H1 (cell line): ENCODE results near the gene CD300LF. TPM values are rescaled to one million over a fixed set of nuclear protein-coding genes. Genes with fewer than 3 reads are reported as not detected.

Experiments used
- ASH2L ChIP-seq: fragments of 200-600, 300-600 bp; sonication (generic); IDR thresholded peaks from one replicate; pipeline ENCODE4 v1.7.1; 2017; ENCODE audit warnings: low read length
- ATF2 ChIP-seq: IDR thresholded peaks from 2 replicates; pipeline ENCODE4 v1.6.1; 2012; ENCODE audit warnings: low read length, inconsistent platforms
- CTBP2 ChIP-seq: IDR thresholded peaks from 2 replicates; pipeline ENCODE4 v1.7.0; 2011; ENCODE audit warnings: borderline replicate concordance, mild to moderate bottlenecking, moderate library complexity, mixed read lengths, low read length; ENCODE audit not compliant: insufficient read depth, insufficient read length
- GABPA ChIP-seq: IDR thresholded peaks from 2 replicates; pipeline ENCODE4 v1.6.1; 2011; ENCODE audit warnings: mild to moderate bottlenecking, low read length, moderate library complexity, borderline replicate concordance; ENCODE audit not compliant: insufficient read depth
- KDM4A ChIP-seq: IDR thresholded peaks from one replicate; pipeline ENCODE4 v1.7.1; 2012; ENCODE audit warnings: low read depth, mild to moderate bottlenecking, moderate library complexity, low read length, inconsistent platforms; ENCODE audit not compliant: severe bottlenecking
- ZNF274 ChIP-seq: IDR thresholded peaks from 2 replicates; pipeline ENCODE4 v1.7.0; 2012; ENCODE audit warnings: low read length, borderline replicate concordance; ENCODE audit errors: extremely low read depth
- polyA plus RNA-seq, 7 experiments: library from polyadenylated mRNA; depleted of rRNA in 3 of 7; stranded (reverse) in 5 of 7; unstranded in 2 of 7; fragments of >200 nt in 5 of 7; fragments of 200-250 nt in 2 of 7; gene quantifications; 1 replicate in 5 of 7; 2 replicates in 1 of 7; 4 replicates in 1 of 7; pipeline versions ENCODE4 v1.2.1 to v1.2.3, GENCODE V29; 2011 to 2013; ENCODE audit warnings: missing spikeins in 2 of 7, mixed read lengths in 2 of 7
- total RNA-seq: library from RNA; stranded (reverse); fragmentation: NEBNext Ultra II Directional; extraction: Animal tissue kit (Norgen Biotek cat#: 25700); gene quantifications from 2 replicates; pipeline ENCODE4 v1.2.1, GENCODE V29; 2021

The CD300LF gene
- total and polyA plus RNA-seq, 2 of the 8 experiments (the other 6 are each of a cell fraction or from before 2014, with no cell fraction given): not detected

DNA sequence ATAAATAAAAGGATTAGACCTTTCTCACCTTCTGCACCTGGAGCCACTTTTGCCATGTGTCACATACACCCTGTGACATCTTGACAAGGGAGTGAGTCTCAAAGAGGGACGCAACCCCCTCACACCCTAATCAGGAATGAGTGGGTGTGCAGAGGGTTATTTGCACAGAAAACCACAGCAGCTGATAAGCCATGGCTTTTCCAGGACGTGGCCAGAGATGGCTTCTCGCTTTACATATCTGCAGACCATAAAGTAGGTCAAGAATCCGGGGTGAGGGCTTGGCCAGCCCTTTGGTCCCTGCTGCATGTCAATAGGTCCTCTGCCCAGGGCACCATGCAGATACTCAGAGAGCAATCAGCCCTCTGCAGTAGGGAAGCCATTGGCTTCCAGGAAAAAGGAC is 2.4 kb upstream of the CD300LF start (continued):
- TF ChIP-seq ZNF274 (no peak), CTBP2 (no peak), KDM4A (no peak), GABPA (no peak), ATF2 (no peak), ASH2L (no peak)
